ENCODE data around the gene KLF18.

The KLF18 gene

GRCh38 chr1:44141531-44141930 lies at the start of gene KLF18:
Gene KLF18 (minus strand): TSS chr1:44141631. CDS start chr1:44141631, 0 bp downstream.
- Histone ChIP-seq H3K36me3 (replicated peaks; ENCODE audit: low read depth, low read length) (no peaks in the 10 kb centered on the region), H4K20me1 (ENCODE audit: insufficient read depth, low read length) (no peaks in the 10 kb centered on the region), H3K27ac (ENCODE audit: low read length) (no peak within 1 kb of the TSS), H3K27me3 (ENCODE audit: low read depth, low read length) (0 out of 2 replicates have a peak, but pooled peaks cover 3% of the 10 kb centered on the region), H3K9ac (ENCODE audit: low read length) (no peak within 1 kb of the TSS), H3K9me3 (ENCODE audit: insufficient read depth, low read length) (no peaks in the 10 kb centered on the region), H3K79me2 (ENCODE audit: low read length) (no peaks in the 10 kb centered on the region), H2AFZ (ENCODE audit: low read depth, low read length) (no peak within 1 kb of the TSS), H3K4me3 (ENCODE audit: low read length) (no peak within 1 kb of the TSS), H3K4me2 (ENCODE audit: low read length) (no peak within 1 kb of the TSS), H3K4me1 (ENCODE audit: low read length) (no peaks in the 10 kb centered on the region)
- TF ChIP-seq EZH2phosphoT487 (IDR thresholded peaks at IDR 0.05; ENCODE audit: low read depth): no peak
- no peak for TF ChIP-seq CTCF (IDR thresholded peaks at IDR 0.05; ENCODE audit: low read depth, low read length)

- no peak overlapping the region for H3K4me2 ChIP-seq (ENCODE audit: low read length)
- no peak overlapping the region for H3K9ac ChIP-seq (ENCODE audit: low read length)
- no peak overlapping the region for H2AFZ ChIP-seq (ENCODE audit: low read depth, low read length)
- H4K20me1 ChIP-seq (ENCODE audit: insufficient read depth, low read length): no peaks in the 10 kb centered on the region
- no peak overlapping the region for H3K4me3 ChIP-seq (ENCODE audit: low read length)
- H3K4me1 ChIP-seq (ENCODE audit: low read length): no peaks in the 10 kb centered on the region
- H3K27ac ChIP-seq (ENCODE audit: low read length): no peak overlapping the region
- no peaks in the 10 kb centered on the region for H3K79me2 ChIP-seq (ENCODE audit: low read length)
- no peaks in the 10 kb centered on the region for H3K36me3 ChIP-seq (replicated peaks; ENCODE audit: low read depth, low read length)
- no peaks in the 10 kb centered on the region; the same call in 1 of the 2 replicates for H3K9me3 ChIP-seq (ENCODE audit: insufficient read depth, low read length)
- TF ChIP-seq EZH2phosphoT487 (IDR thresholded peaks at IDR 0.05; ENCODE audit: low read depth): no peak
- no peak for TF ChIP-seq CTCF (IDR thresholded peaks at IDR 0.05; ENCODE audit: low read depth, low read length)
- no peaks in the 10 kb centered on the region for H3K27me3 ChIP-seq (ENCODE audit: low read depth, low read length)
Measured at GRCh38 chr1:44174630-44175029, 33.2 kb upstream of the KLF18 start.

- H3K4me2 ChIP-seq (ENCODE audit: low read length): no peak overlapping the region
- H3K36me3 ChIP-seq (replicated peaks; ENCODE audit: low read depth, low read length): no peaks in the 10 kb centered on the region
- H4K20me1 ChIP-seq (ENCODE audit: insufficient read depth, low read length): no peaks in the 10 kb centered on the region
- no peaks in the 10 kb centered on the region for H3K4me1 ChIP-seq (ENCODE audit: low read length)
- no peak overlapping the region for H3K9ac ChIP-seq (ENCODE audit: low read length)
- no peaks in the 10 kb centered on the region for H3K27me3 ChIP-seq (ENCODE audit: low read depth, low read length)
- no peaks in the 10 kb centered on the region; the same call in 1 of the 2 replicates for H3K9me3 ChIP-seq (ENCODE audit: insufficient read depth, low read length)
- H3K27ac ChIP-seq (ENCODE audit: low read length): no peak overlapping the region
- no peak for TF ChIP-seq EZH2phosphoT487 (IDR thresholded peaks at IDR 0.05; ENCODE audit: low read depth)
- H3K79me2 ChIP-seq (ENCODE audit: low read length): no peaks in the 10 kb centered on the region
- H3K4me3 ChIP-seq (ENCODE audit: low read length): no peak overlapping the region
- no peak overlapping the region for H2AFZ ChIP-seq (ENCODE audit: low read depth, low read length)
Measured at GRCh38 chr1:44170281-44170823, 28.9 kb upstream of the KLF18 start.

- H2AFZ ChIP-seq (ENCODE audit: low read depth, low read length): no peak overlapping the region
- no peaks in the 10 kb centered on the region for H4K20me1 ChIP-seq (ENCODE audit: insufficient read depth, low read length)
- no peak overlapping the region for H3K27ac ChIP-seq (ENCODE audit: low read length)
- H3K79me2 ChIP-seq (ENCODE audit: low read length): no peaks in the 10 kb centered on the region
- no peak overlapping the region for H3K4me2 ChIP-seq (ENCODE audit: low read length)
- H3K9me3 ChIP-seq (ENCODE audit: insufficient read depth, low read length): no peaks in the 10 kb centered on the region
- H3K4me1 ChIP-seq (ENCODE audit: low read length): no peaks in the 10 kb centered on the region
- H3K27me3 ChIP-seq (ENCODE audit: low read depth, low read length): no peaks in the 10 kb centered on the region
- H3K9ac ChIP-seq (ENCODE audit: low read length): no peak overlapping the region
- H3K4me3 ChIP-seq (ENCODE audit: low read length): no peak overlapping the region
- TF ChIP-seq EZH2phosphoT487 (IDR thresholded peaks at IDR 0.05; ENCODE audit: low read depth) (no peak), CTCF (IDR thresholded peaks at IDR 0.05; ENCODE audit: low read depth, low read length) (no peak)
- no peaks in the 10 kb centered on the region for H3K36me3 ChIP-seq (replicated peaks; ENCODE audit: low read depth, low read length)
Measured at GRCh38 chr1:44168520-44169098, 27.2 kb upstream of the KLF18 start.
